GM12878 (cell line): Measurements from ENCODE around the gene FOXP1.

Experiments used
- ATF7 ChIP-seq: fragments of 450-650 bp; IDR thresholded peaks from 2 replicates; pipeline ENCODE4 v1.6.1; 2016; ENCODE audit warnings: low read depth, mild to moderate bottlenecking
- BRCA1 ChIP-seq: IDR thresholded peaks from 2 replicates; pipeline ENCODE4 v1.6.1; 2011; ENCODE audit warnings: low read depth, low read length, improper control_type of control experiment
- CHD4 ChIP-seq: fragments of 200-600 bp; sonication (generic); IDR thresholded peaks from 2 replicates; pipeline ENCODE4 v1.6.1; 2016; ENCODE audit warnings: mild to moderate bottlenecking
- ELK1 ChIP-seq: IDR thresholded peaks from 2 replicates; pipeline ENCODE4 v1.6.1; 2012; ENCODE audit warnings: low read depth, low read length, improper control_type of control experiment
- ETV6 ChIP-seq, 2 experiments: fragments of 450-650 bp in 1 of 2; IDR thresholded peaks in 1 of 2; conservative IDR thresholded peaks in 1 of 2; 2 replicates each; pipeline ENCODE4 v1.6.1; 2014; ENCODE audit warnings: antibody characterized with exemption in 1 of 2, borderline replicate concordance in 1 of 2, low read depth in 1 of 2, mild to moderate bottlenecking in 1 of 2, moderate library complexity in 1 of 2
- KDM1A ChIP-seq: fragments of 200-600 bp; sonication (generic); IDR thresholded peaks from 2 replicates; pipeline ENCODE4 v1.6.1; 2016; ENCODE audit warnings: borderline replicate concordance
- MAX ChIP-seq: IDR thresholded peaks from 2 replicates; pipeline ENCODE4 v1.6.1; 2012; ENCODE audit warnings: low read depth, low read length, improper control_type of control experiment
- POLR2A ChIP-seq: IDR thresholded peaks from 2 replicates; pipeline ENCODE4 v1.6.1; 2011; ENCODE audit warnings: low read depth, mild to moderate bottlenecking, low read length
- RFX5 ChIP-seq: IDR thresholded peaks from 2 replicates; pipeline ENCODE4 v1.6.1; 2011; ENCODE audit warnings: low read depth, low read length, improper control_type of control experiment
- SMAD1 ChIP-seq: fragments of 450-650 bp; IDR thresholded peaks from 2 replicates; pipeline ENCODE4 v1.6.1; 2018; ENCODE audit warnings: mild to moderate bottlenecking, low read depth; ENCODE audit not compliant: partially characterized antibody
- TF ChIP-seq, protein P1 (sequence below), 3 experiments: IDR thresholded peaks in 2 of 3; conservative IDR thresholded peaks in 1 of 3; 2 replicates each; pipeline ENCODE4 v1.5.1; 2011; ENCODE audit warnings: low read depth in 3 of 3, low read length in 3 of 3, mild to moderate bottlenecking in 3 of 3, control low read depth in 2 of 3, moderate library complexity in 2 of 3, inconsistent platforms in 1 of 3, mixed read lengths in 1 of 3; ENCODE audit not compliant: control insufficient read depth in 2 of 3, insufficient read depth in 1 of 3; ENCODE audit errors: extremely low read depth in 1 of 3

- TF ChIP-seq ATF7, result no peak
- no peak for TF ChIP-seq SMAD1
- no peak for TF ChIP-seq KDM1A
- TF ChIP-seq, protein P1, sequence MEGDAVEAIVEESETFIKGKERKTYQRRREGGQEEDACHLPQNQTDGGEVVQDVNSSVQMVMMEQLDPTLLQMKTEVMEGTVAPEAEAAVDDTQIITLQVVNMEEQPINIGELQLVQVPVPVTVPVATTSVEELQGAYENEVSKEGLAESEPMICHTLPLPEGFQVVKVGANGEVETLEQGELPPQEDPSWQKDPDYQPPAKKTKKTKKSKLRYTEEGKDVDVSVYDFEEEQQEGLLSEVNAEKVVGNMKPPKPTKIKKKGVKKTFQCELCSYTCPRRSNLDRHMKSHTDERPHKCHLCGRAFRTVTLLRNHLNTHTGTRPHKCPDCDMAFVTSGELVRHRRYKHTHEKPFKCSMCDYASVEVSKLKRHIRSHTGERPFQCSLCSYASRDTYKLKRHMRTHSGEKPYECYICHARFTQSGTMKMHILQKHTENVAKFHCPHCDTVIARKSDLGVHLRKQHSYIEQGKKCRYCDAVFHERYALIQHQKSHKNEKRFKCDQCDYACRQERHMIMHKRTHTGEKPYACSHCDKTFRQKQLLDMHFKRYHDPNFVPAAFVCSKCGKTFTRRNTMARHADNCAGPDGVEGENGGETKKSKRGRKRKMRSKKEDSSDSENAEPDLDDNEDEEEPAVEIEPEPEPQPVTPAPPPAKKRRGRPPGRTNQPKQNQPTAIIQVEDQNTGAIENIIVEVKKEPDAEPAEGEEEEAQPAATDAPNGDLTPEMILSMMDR (IDR thresholded peaks at IDR 0.05 in 2 of 3, conservative IDR thresholded peaks at IDR 0.05 in 1 of 3; ENCODE audit: control insufficient read depth in 2 of 3, extremely low read depth in 1 of 3, insufficient read depth in 1 of 3, low read depth in 3 of 3, low read length in 3 of 3), result no peak
- no peak for TF ChIP-seq RFX5
- TF ChIP-seq CHD4, result no peak
- TF ChIP-seq ETV6 (conservative IDR thresholded peaks at IDR 0.05 in 1 of 2, IDR thresholded peaks at IDR 0.05 in 1 of 2; ENCODE audit: borderline replicate concordance in 1 of 2, low read depth in 1 of 2), result no peak
- TF ChIP-seq MAX, result no peak
- TF ChIP-seq ELK1, result no peak
- TF ChIP-seq POLR2A, result no peak
- TF ChIP-seq BRCA1, result no peak
These were observed 351.8 kb downstream of the FOXP1 start for GRCh38 chr3:71231680-71232079.
